Keratinocyte (primary cell): ENCODE measurements around the gene PAPSS2. TPM values are rescaled to one million over a fixed set of nuclear protein-coding genes. Genes with fewer than 3 reads are reported as not detected.

ENCODE experiments used
- DNase-seq: peaks from one replicate; pipeline ENCODE4 v3.0.0-alpha.2; 2011; ENCODE audit warnings: low read depth, missing footprints, low spot score
- FAIRE-seq: peaks from 2 replicates; lab custom pipeline; 2011; peaks lifted over from hg19 to GRCh38; lab: Jason Lieb, UNC
- H2AFZ ChIP-seq: 2 replicates; pipeline ENCODE4 v1.6.0; 2012; ENCODE audit warnings: low read length, control low read depth, inconsistent platforms; ENCODE audit not compliant: control insufficient read depth
- H3K27ac ChIP-seq: 2 replicates; pipeline ENCODE4 v1.5.1; 2011; ENCODE audit warnings: low read length; ENCODE audit not compliant: control insufficient read depth, insufficient read depth
- H3K27me3 ChIP-seq: 3 replicates; pipeline ENCODE4 v1.6.0; 2011; ENCODE audit warnings: low read length; ENCODE audit not compliant: control insufficient read depth, insufficient read depth; ENCODE audit errors: extremely low read depth
- H3K36me3 ChIP-seq, 2 experiments: 2 replicates in 1 of 2; 3 replicates in 1 of 2; pipeline ENCODE4 v1.5.1; 2011; ENCODE audit warnings: low read length in 2 of 2, mild to moderate bottlenecking in 1 of 2; ENCODE audit not compliant: control insufficient read depth in 2 of 2, insufficient read depth in 2 of 2; ENCODE audit errors: extremely low read depth in 1 of 2
- H3K4me1 ChIP-seq: 3 replicates; pipeline ENCODE4 v1.5.1; 2011; ENCODE audit warnings: low read length; ENCODE audit not compliant: control insufficient read depth, insufficient read depth; ENCODE audit errors: extremely low read depth
- H3K4me2 ChIP-seq: 3 replicates; pipeline ENCODE4 v1.6.0; 2011; ENCODE audit warnings: low read depth, low read length; ENCODE audit not compliant: control insufficient read depth, insufficient read depth; ENCODE audit errors: extremely low read depth
- H3K4me3 ChIP-seq, 3 experiments: fragments of 200-600 bp in 1 of 3; sonication (generic) in 1 of 3; 2 replicates in 2 of 3; 3 replicates in 1 of 3; pipeline ENCODE4 v1.5.1; 2011 to 2016; ENCODE audit warnings: low read length in 3 of 3, mild to moderate bottlenecking in 3 of 3, control low read depth in 2 of 3, inconsistent platforms in 1 of 3, low read depth in 1 of 3, mixed read lengths in 1 of 3, mixed run types in 1 of 3, moderate library complexity in 1 of 3; ENCODE audit not compliant: control insufficient read depth in 2 of 3, insufficient read depth in 2 of 3; ENCODE audit errors: extremely low read depth in 1 of 3
- H3K79me2 ChIP-seq: 2 replicates; pipeline ENCODE4 v1.6.0; 2012; ENCODE audit warnings: low read length; ENCODE audit not compliant: control insufficient read depth, insufficient read depth
- H3K9ac ChIP-seq: 3 replicates; pipeline ENCODE4 v1.6.0; 2011; ENCODE audit warnings: low read length; ENCODE audit not compliant: control insufficient read depth, insufficient read depth; ENCODE audit errors: extremely low read depth
- H3K9me1 ChIP-seq: 3 replicates; pipeline ENCODE4 v1.6.0; 2011; ENCODE audit warnings: low read length; ENCODE audit not compliant: control insufficient read depth, insufficient read depth; ENCODE audit errors: extremely low read depth
- H3K9me3 ChIP-seq: 2 replicates; pipeline ENCODE4 v1.5.1; 2012; ENCODE audit warnings: low read depth, low read length; ENCODE audit not compliant: control insufficient read depth
- H4K20me1 ChIP-seq: 3 replicates; pipeline ENCODE4 v1.6.0; 2011; ENCODE audit warnings: low read length; ENCODE audit not compliant: control insufficient read depth, insufficient read depth; ENCODE audit errors: extremely low read depth
- EZH2 ChIP-seq: IDR thresholded peaks from one replicate; pipeline ENCODE4 v1.6.1; 2012; ENCODE audit warnings: inconsistent platforms, mild to moderate bottlenecking, low read length, moderate library complexity
- dilution Hi-C: fragments of 300-500 bp; cut with MboI; formaldehyde crosslinking; loops from one replicate; pipeline ENCODE4 v1.7.0; 2020; ENCODE audit warnings: low sequenced_read_pairs; ENCODE audit not compliant: extremely low pct_ligation_motif_present
- polyA plus RNA-seq, 5 experiments: library from polyadenylated mRNA; depleted of rRNA in 3 of 5; stranded (reverse) in 3 of 5; stranded (forward) in 1 of 5; unstranded in 1 of 5; fragments of >200 nt; gene quantifications; 1 replicate in 1 of 5; 2 replicates in 3 of 5; 3 replicates in 1 of 5; pipeline versions ENCODE4 v1.2.1 to v1.2.3, GENCODE V29; 2011 to 2012; ENCODE audit warnings: missing spikeins in 2 of 5, low read depth in 1 of 5, low replicate concordance in 1 of 5
- TF ChIP-seq, protein P1 (sequence below), 3 experiments: IDR thresholded peaks in 1 of 3; conservative IDR thresholded peaks in 1 of 3; optimal IDR thresholded peaks in 1 of 3; 2 replicates in 2 of 3; 3 replicates in 1 of 3; pipeline versions ENCODE3 to v1.5.1; 2011; ENCODE audit warnings: low read length in 3 of 3, mild to moderate bottlenecking in 3 of 3, moderate library complexity in 2 of 3, control low read depth in 1 of 3, inconsistent platforms in 1 of 3; ENCODE audit not compliant: insufficient read depth in 2 of 3; ENCODE audit errors: extremely low read depth in 1 of 3

PAPSS2 gene
- polyA plus RNA-seq, 1 donor (not counting 4 experiments of a cell fraction or from before 2014, with no cell fraction given), result 1.1 TPM

DNA sequence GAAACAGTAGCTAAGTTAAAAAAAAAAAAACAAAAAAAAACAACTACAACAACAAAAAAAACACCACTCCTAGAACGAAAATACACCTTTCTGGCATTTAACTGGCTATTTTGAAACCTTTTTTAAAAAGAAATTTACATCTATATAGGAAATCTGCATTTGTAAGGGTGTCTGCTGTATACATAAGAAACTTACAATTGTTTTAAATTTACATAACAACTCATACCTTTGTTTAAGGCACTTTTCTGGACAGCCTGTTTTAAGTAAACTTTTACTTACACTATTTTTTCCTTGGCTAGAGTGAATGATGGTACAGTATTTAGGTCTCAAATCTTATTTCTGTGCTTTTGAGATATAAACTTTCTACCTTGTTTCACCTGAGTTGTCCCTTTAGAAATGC lies 34.0 kb upstream of the PAPSS2 start:
- DNase-seq (no peak), FAIRE-seq (no peak)
- H3K27ac ChIP-seq, result no peak overlapping the region
- no peaks in the 10 kb centered on the region for H3K36me3 ChIP-seq
- no peak overlapping the region for H2AFZ ChIP-seq
- no peaks in the 10 kb centered on the region for H3K27me3 ChIP-seq
- no peaks in the 10 kb centered on the region for H3K9me1 ChIP-seq
- H3K9me3 ChIP-seq, result no peaks in the 10 kb centered on the region
- no peaks in the 10 kb centered on the region for H3K79me2 ChIP-seq
- no peaks in the 10 kb centered on the region for H3K4me1 ChIP-seq
- TF ChIP-seq, protein P1, sequence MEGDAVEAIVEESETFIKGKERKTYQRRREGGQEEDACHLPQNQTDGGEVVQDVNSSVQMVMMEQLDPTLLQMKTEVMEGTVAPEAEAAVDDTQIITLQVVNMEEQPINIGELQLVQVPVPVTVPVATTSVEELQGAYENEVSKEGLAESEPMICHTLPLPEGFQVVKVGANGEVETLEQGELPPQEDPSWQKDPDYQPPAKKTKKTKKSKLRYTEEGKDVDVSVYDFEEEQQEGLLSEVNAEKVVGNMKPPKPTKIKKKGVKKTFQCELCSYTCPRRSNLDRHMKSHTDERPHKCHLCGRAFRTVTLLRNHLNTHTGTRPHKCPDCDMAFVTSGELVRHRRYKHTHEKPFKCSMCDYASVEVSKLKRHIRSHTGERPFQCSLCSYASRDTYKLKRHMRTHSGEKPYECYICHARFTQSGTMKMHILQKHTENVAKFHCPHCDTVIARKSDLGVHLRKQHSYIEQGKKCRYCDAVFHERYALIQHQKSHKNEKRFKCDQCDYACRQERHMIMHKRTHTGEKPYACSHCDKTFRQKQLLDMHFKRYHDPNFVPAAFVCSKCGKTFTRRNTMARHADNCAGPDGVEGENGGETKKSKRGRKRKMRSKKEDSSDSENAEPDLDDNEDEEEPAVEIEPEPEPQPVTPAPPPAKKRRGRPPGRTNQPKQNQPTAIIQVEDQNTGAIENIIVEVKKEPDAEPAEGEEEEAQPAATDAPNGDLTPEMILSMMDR (optimal IDR thresholded peaks at IDR 0.05 in 1 of 3, IDR thresholded peaks at IDR 0.05 in 1 of 3, conservative IDR thresholded peaks at IDR 0.05 in 1 of 3; ENCODE audit: extremely low read depth in 1 of 3, insufficient read depth in 2 of 3, low read length in 3 of 3), result no peak
- no peak for TF ChIP-seq EZH2
- dilution Hi-C loops, result no loop called here
- no peak overlapping the region for H3K4me3 ChIP-seq
- H3K9ac ChIP-seq, result no peak overlapping the region
- no peaks in the 10 kb centered on the region for H4K20me1 ChIP-seq
- no peak overlapping the region for H3K4me2 ChIP-seq

DNA sequence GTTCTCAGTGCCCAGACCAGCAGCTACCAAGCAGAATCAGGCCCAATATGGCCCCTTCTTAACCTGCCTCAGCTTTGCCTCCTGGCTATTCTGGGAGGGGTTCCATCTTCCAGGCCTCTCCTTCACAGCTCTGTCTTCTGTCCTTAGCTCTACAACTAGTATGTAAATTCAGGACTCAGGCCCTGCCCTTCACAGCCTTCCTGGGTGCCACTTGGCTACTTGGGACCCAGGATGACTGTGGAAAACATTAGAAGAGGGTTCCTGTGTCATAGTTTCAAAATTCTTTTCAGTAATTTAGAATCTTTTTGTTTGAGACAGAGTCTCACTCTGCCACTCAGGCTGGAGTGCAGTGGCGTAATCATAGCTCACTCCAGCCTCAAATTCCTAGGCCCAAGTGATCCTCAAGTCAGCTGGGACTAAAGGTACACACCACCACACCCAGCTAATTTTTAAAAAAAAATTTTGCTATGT lies 33.2 kb upstream of the PAPSS2 start:
- dilution Hi-C loops, result no loop called here
- no peaks in the 10 kb centered on the region for H3K79me2 ChIP-seq
- no peaks in the 10 kb centered on the region for H3K9me3 ChIP-seq
- no peaks in the 10 kb centered on the region for H3K9me1 ChIP-seq
- H3K27me3 ChIP-seq, result no peaks in the 10 kb centered on the region
- no peak for DNase-seq
- H3K9ac ChIP-seq, result no peak overlapping the region
- no peak for FAIRE-seq
- no peaks in the 10 kb centered on the region for H3K36me3 ChIP-seq
- no peak overlapping the region for H3K4me2 ChIP-seq
- no peaks in the 10 kb centered on the region for H3K4me1 ChIP-seq
- TF ChIP-seq, protein P1 (optimal IDR thresholded peaks at IDR 0.05 in 1 of 3, IDR thresholded peaks at IDR 0.05 in 1 of 3, conservative IDR thresholded peaks at IDR 0.05 in 1 of 3; ENCODE audit: extremely low read depth in 1 of 3, insufficient read depth in 2 of 3, low read length in 3 of 3), result no peak
- TF ChIP-seq EZH2, result no peak
- H4K20me1 ChIP-seq, result no peaks in the 10 kb centered on the region
- no peak overlapping the region for H3K4me3 ChIP-seq
- no peak overlapping the region for H2AFZ ChIP-seq
- H3K27ac ChIP-seq, result no peak overlapping the region
